DND-41 (cell line): ENCODE data around the gene ARTN.

Source experiments
- EZH2 ChIP-seq: IDR thresholded peaks from 3 replicates; pipeline ENCODE4 v1.6.1; 2012; ENCODE audit warnings: borderline replicate concordance, low read depth, mild to moderate bottlenecking, moderate library complexity, low read length, inconsistent platforms; ENCODE audit not compliant: severe bottlenecking
- TF ChIP-seq, protein P1 (sequence below): IDR thresholded peaks from 2 replicates; pipeline ENCODE4 v1.5.1; 2012; ENCODE audit warnings: borderline replicate concordance, low read length, moderate library complexity, mild to moderate bottlenecking; ENCODE audit not compliant: poor library complexity, severe bottlenecking; ENCODE audit errors: extremely low read depth

DNA sequence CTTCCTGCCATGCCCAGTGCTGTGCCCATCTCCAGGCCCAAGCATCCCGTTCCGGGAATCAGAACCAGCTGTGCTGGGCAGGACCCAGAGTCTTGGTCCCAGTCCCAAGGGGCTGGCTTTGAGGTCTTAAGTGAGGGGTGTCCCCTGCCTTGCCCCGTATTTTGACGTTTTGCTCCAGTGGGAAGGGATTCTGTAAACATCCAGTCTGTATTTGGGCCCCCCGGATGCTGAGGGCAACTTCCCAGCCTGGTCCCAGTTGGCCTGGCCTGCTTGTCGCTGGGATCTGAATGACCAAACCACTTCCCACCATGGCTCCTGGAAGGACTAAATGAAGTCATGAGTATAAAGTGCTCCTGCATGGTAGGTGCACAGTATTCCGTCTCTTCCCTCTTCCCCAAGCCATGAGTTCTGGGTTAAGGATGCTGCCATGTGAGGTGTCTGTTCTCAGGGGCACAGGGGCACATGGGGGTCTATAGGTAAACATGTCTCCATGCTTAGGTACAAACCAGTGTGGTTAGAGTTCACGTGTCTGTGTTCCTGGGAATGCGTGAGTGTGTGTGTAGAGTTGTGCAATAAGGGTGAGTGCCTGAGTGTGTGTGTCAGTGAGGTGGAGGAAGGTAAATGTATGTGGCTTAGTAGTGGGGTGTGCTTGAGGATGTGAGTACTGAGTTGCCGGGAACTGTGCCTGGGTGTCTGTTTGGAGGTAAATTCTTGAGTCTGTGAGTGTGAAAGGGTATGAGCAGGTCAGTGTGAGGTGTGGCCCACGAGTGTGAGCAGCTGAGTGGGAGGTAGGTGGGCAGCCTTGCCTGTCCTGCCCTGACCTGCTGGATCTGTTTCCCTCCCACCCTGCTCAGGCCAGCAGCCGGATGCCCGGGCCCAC, 46.9 kb downstream of the ARTN start:
- TF ChIP-seq, protein P1, sequence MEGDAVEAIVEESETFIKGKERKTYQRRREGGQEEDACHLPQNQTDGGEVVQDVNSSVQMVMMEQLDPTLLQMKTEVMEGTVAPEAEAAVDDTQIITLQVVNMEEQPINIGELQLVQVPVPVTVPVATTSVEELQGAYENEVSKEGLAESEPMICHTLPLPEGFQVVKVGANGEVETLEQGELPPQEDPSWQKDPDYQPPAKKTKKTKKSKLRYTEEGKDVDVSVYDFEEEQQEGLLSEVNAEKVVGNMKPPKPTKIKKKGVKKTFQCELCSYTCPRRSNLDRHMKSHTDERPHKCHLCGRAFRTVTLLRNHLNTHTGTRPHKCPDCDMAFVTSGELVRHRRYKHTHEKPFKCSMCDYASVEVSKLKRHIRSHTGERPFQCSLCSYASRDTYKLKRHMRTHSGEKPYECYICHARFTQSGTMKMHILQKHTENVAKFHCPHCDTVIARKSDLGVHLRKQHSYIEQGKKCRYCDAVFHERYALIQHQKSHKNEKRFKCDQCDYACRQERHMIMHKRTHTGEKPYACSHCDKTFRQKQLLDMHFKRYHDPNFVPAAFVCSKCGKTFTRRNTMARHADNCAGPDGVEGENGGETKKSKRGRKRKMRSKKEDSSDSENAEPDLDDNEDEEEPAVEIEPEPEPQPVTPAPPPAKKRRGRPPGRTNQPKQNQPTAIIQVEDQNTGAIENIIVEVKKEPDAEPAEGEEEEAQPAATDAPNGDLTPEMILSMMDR = no peak
- no peak for TF ChIP-seq EZH2
